A549 (cell line): ENCODE measurements around the gene CLPX. TPM values are rescaled to one million over a fixed set of nuclear protein-coding genes. Genes with fewer than 3 reads are reported as not detected.

Experiments
- ATAC-seq, 2 experiments: fragments of 200-7000 bp in 1 of 2; fragments of >200 bp in 1 of 2; cut with Nextera tagmentation in 1 of 2; cut with Tn5 transposase in 1 of 2; 3 replicates each; pipeline versions ENCODE4 v1.8.0 to v1.9.1; 2018 to 2020; ENCODE audit warnings: mild to moderate bottlenecking in 1 of 2, moderate library complexity in 1 of 2
- CTCF ChIA-PET: fragments of 300-600 bp; sonication (Branson Sonifier 250); formaldehyde crosslinking; extraction: SDS; loops from one replicate; lab custom pipeline; 2021; ENCODE audit warnings: antibody characterized with exemption, inconsistent platforms; lab: Yijun Ruan, JAX
- POLR2A ChIA-PET: fragments of 350-600 bp; formaldehyde crosslinking; extraction: SDS; loops from one replicate; lab custom pipeline; 2021; ENCODE audit warnings: antibody characterized with exemption, inconsistent platforms; lab: Yijun Ruan, JAX
- DNase-seq, 2 experiments: peaks; one replicate each; pipeline versions ENCODE4 v3.0.0 to v3.0.0-alpha.2; 2011 to 2016; ENCODE audit warnings: low read depth in 1 of 2, low spot score in 1 of 2
- FAIRE-seq: peaks from 2 replicates; lab custom pipeline; 2011; peaks lifted over from hg19 to GRCh38; lab: Jason Lieb, UNC
- H3K27ac ChIP-seq, 2 experiments: fragments of >200 bp; sonication (Bioruptor Twin); formaldehyde crosslinking; 3 replicates each; pipeline ENCODE4 v1.5.1; 2016 to 2017
- H3K4me1 ChIP-seq: fragments of >200 bp; sonication (Bioruptor Twin); formaldehyde crosslinking; 3 replicates; pipeline ENCODE4 v1.6.1; 2016
- H3K4me2 ChIP-seq: fragments of >200 bp; sonication (Bioruptor Twin); formaldehyde crosslinking; 3 replicates; pipeline ENCODE4 v1.6.1; 2016
- H3K4me3 ChIP-seq: fragments of >200 bp; sonication (Bioruptor Twin); formaldehyde crosslinking; 3 replicates; pipeline ENCODE4 v1.5.1; 2016
- H3K9me3 ChIP-seq: fragments of >200 bp; sonication (Bioruptor Twin); formaldehyde crosslinking; 3 replicates; pipeline ENCODE4 v1.6.1; 2016
- BHLHE40 ChIP-seq: IDR thresholded peaks from 2 replicates; pipeline ENCODE4 v1.6.1; 2012; ENCODE audit warnings: low read depth, low read length, inconsistent platforms
- CHD2 ChIP-seq: fragments of 150-350 bp; IDR thresholded peaks from 2 replicates; pipeline ENCODE4 v1.6.1; 2014; ENCODE audit warnings: low read length; ENCODE audit not compliant: partially characterized antibody
- CHD4 ChIP-seq: fragments of 200-600 bp; sonication (generic); IDR thresholded peaks from 2 replicates; pipeline ENCODE4 v1.6.1; 2016; ENCODE audit warnings: antibody characterized with exemption, mild to moderate bottlenecking, borderline replicate concordance
- FOSB ChIP-seq: fragments of 250-450 bp; sonication (Bioruptor Pico); IDR thresholded peaks from 2 replicates; pipeline ENCODE4 v1.5.0; 2020; ENCODE audit warnings: mild to moderate bottlenecking, moderate library complexity
- JUN ChIP-seq, 2 experiments: fragments of >200 bp; sonication (Bioruptor Twin); formaldehyde crosslinking; IDR thresholded peaks; 2 replicates in 1 of 2; 3 replicates in 1 of 2; pipeline ENCODE4 v1.6.1; 2016 to 2017
- JUNB ChIP-seq: fragments of >200 bp; sonication (Bioruptor Twin); formaldehyde crosslinking; IDR thresholded peaks from 2 replicates; pipeline ENCODE4 v1.6.1; 2016
- MAFK ChIP-seq: fragments of 450-650 bp; IDR thresholded peaks from 2 replicates; pipeline ENCODE4 v1.6.1; 2014; ENCODE audit not compliant: partially characterized antibody
- MYC ChIP-seq: IDR thresholded peaks from 2 replicates; pipeline ENCODE4 v1.6.1; 2012; ENCODE audit warnings: mild to moderate bottlenecking, inconsistent platforms, low read length, improper control_type of control experiment, borderline replicate concordance
- NPAS2 ChIP-seq: fragments of 250-450 bp; sonication (Bioruptor Pico); IDR thresholded peaks from 2 replicates; pipeline ENCODE4 v1.8.0; 2022; ENCODE audit warnings: mild to moderate bottlenecking, moderate library complexity, borderline replicate concordance
- NR3C1 ChIP-seq: fragments of >200 bp; sonication (Bioruptor Twin); formaldehyde crosslinking; IDR thresholded peaks from 3 replicates; pipeline ENCODE4 v1.6.1; 2017
- RAD21 ChIP-seq, 2 experiments: fragments of >200 bp in 1 of 2; sonication (Bioruptor Twin) in 1 of 2; formaldehyde crosslinking in 1 of 2; IDR thresholded peaks in 1 of 2; conservative IDR thresholded peaks in 1 of 2; 2 replicates in 1 of 2; 3 replicates in 1 of 2; pipeline ENCODE4 v1.6.1; 2012 to 2018; ENCODE audit warnings: inconsistent platforms in 1 of 2
- RNF2 ChIP-seq: fragments of 200-600 bp; sonication (generic); IDR thresholded peaks from 2 replicates; pipeline ENCODE4 v1.6.1; 2016; ENCODE audit warnings: low read depth, mild to moderate bottlenecking, antibody characterized with exemption, moderate library complexity, borderline replicate concordance
- TFCP2L1 ChIP-seq: fragments of 250-450 bp; sonication (Bioruptor Pico); IDR thresholded peaks from 2 replicates; pipeline ENCODE4 v1.5.0; 2021; ENCODE audit warnings: mild to moderate bottlenecking
- TP53 ChIP-seq: fragments of 250-450 bp; sonication (Bioruptor Pico); IDR thresholded peaks from 2 replicates; pipeline ENCODE4 v1.5.0; 2021; ENCODE audit warnings: mild to moderate bottlenecking, moderate library complexity
- ZC3H11A ChIP-seq: fragments of 450-650 bp; IDR thresholded peaks from 2 replicates; pipeline ENCODE4 v1.6.1; 2014; ENCODE audit warnings: antibody characterized with exemption, mild to moderate bottlenecking
- ZNF302 ChIP-seq: fragments of 250-450 bp; sonication (Bioruptor Pico); IDR thresholded peaks from 2 replicates; pipeline ENCODE4 v1.9.0; 2021; ENCODE audit warnings: inconsistent platforms, mild to moderate bottlenecking, moderate library complexity
- ZSCAN20 ChIP-seq: fragments of 250-450 bp; sonication (Bioruptor Pico); IDR thresholded peaks from 2 replicates; pipeline ENCODE4 v1.8.0; 2022; ENCODE audit warnings: mild to moderate bottlenecking, moderate library complexity
- WGBS: methylation state at CpG from one replicate; pipeline ENCODE4 v1.1.6; 2017; ENCODE audit errors: missing lambda C conversion rate; 5-methylcytosine and 5-hydroxymethylcytosine counted together
- polyA plus RNA-seq, 4 experiments: library from polyadenylated mRNA; depleted of rRNA in 3 of 4; stranded (reverse); fragments of >200 nt; fragmentation: RNase III in 1 of 4; extraction: RNeasy Plus Mini Kit Qiagen cat#74134 plus additional on column Dnase treatment in 1 of 4; gene quantifications; 2 replicates in 3 of 4; 3 replicates in 1 of 4; pipeline ENCODE4 v1.2.3, GENCODE V29; 2011 to 2017
- TF ChIP-seq, protein P1 (sequence below): IDR thresholded peaks from 2 replicates; pipeline ENCODE4 v1.6.1; 2012; ENCODE audit warnings: low read depth, borderline replicate concordance
- TF ChIP-seq, protein P2 (sequence below): fragments of 250-450 bp; sonication (Bioruptor Pico); IDR thresholded peaks from 2 replicates; pipeline ENCODE4 v1.5.0; 2020; ENCODE audit warnings: low read depth, mild to moderate bottlenecking, moderate library complexity
- TF ChIP-seq, protein P3 (sequence below): IDR thresholded peaks from 2 replicates; pipeline ENCODE4 v1.6.1; 2012
- TF ChIP-seq, protein P4 (sequence below): fragments of 200-600 bp; sonication (generic); IDR thresholded peaks from 2 replicates; pipeline ENCODE4 v1.6.1; 2016; ENCODE audit warnings: antibody characterized with exemption, mild to moderate bottlenecking, moderate library complexity
- TF ChIP-seq, protein P5 (sequence below): fragments of 450-650 bp; IDR thresholded peaks from 2 replicates; pipeline ENCODE4 v1.6.1; 2014; ENCODE audit warnings: antibody characterized with exemption

The CLPX gene
- polyA plus RNA-seq, 2 of the 4 experiments (the other 2 are of a cell fraction), result 55.4 to 113 TPM

DNA sequence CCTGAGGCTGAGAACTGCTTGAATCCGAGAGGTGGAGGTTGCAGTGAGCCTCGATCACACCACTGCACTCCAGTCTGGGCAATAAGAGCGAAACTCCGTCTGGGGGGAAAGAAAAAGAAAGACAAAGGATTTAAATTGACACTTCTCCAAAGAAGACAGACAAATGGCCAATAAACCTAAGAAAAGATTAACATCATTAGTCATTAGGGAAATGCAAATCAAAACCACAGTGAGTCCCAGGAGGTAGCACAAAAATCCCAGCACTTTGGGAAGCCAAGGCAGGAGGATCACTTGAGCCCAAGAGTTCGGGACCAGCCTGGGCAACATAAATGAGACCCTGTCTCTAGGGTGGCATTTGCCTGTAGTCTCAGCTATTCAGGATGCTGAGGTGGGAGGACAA lies 12.6 kb downstream of the CLPX start:
- Histone ChIP-seq H3K4me1 (peaks cover 43% of the 10 kb centered on the region), H3K9me3 (no peaks in the 10 kb centered on the region), H3K4me3 (no peak overlapping the region), H3K27ac (peak overlapping the region in 1 of 2 experiments; percentile 78; a peak in 3 of 6 replicates), H3K4me2 (no peak overlapping the region)
- CTCF ChIA-PET, result interaction anchor here (0.6 to 1.6 kb wide), 4 partner anchors 20 to 364 kb away, joined by 3 to 6 read pairs (median 3); no protein-coding TSS in a partner anchor
- POLR2A ChIA-PET, result interaction anchor here (2.0 kb wide), 1 partner anchor 13 kb away, joined by 9 read pairs; the partner anchor contains the start of gene CLPX
- no peak for DNase-seq
- ATAC-seq, result no peak
- no peak for FAIRE-seq
- TF ChIP-seq RAD21 (conservative IDR thresholded peaks at IDR 0.05 in 1 of 2, IDR thresholded peaks at IDR 0.05 in 1 of 2), result no peak
- TF ChIP-seq, protein P1, sequence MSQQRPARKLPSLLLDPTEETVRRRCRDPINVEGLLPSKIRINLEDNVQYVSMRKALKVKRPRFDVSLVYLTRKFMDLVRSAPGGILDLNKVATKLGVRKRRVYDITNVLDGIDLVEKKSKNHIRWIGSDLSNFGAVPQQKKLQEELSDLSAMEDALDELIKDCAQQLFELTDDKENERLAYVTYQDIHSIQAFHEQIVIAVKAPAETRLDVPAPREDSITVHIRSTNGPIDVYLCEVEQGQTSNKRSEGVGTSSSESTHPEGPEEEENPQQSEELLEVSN, result no peak
- TF ChIP-seq, protein P2, sequence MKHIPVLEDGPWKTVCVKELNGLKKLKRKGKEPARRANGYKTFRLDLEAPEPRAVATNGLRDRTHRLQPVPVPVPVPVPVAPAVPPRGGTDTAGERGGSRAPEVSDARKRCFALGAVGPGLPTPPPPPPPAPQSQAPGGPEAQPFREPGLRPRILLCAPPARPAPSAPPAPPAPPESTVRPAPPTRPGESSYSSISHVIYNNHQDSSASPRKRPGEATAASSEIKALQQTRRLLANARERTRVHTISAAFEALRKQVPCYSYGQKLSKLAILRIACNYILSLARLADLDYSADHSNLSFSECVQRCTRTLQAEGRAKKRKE, result no peak
- WGBS, result 94% methylated on average over 5 of the region's 5 CpGs

DNA sequence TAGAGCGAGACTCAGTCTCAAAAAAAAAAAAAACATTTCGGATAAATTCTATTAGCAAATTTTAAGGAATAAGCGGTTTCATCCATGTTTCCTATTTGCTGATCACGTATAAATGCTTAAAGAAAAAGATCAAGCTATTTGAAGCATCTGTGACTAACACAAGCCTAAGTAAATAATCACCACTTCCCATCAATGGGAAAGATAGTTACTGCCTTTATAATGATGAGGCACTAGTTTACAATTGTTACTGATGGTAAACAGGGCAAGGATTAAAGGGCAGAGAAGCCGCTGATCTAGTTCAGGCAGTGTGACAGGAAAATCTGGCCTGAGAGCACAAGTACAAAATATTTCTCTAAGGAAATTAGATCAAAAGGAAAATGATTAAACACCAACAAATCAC lies 13.7 kb downstream of the CLPX start:
- H3K4me3 ChIP-seq, result no peak overlapping the region
- 65% methylated on average over 5 of the region's 5 CpGs for WGBS
- peak in 1 of 2 experiments; percentile 39 for DNase-seq
- TF ChIP-seq CHD2 (no peak), RNF2 (no peak), TP53 (no peak), ZC3H11A (no peak), MYC (no peak), MAFK (peak; percentile 62), ZSCAN20 (CRISPR knock-in tag) (no peak)
- TF ChIP-seq, protein P3, sequence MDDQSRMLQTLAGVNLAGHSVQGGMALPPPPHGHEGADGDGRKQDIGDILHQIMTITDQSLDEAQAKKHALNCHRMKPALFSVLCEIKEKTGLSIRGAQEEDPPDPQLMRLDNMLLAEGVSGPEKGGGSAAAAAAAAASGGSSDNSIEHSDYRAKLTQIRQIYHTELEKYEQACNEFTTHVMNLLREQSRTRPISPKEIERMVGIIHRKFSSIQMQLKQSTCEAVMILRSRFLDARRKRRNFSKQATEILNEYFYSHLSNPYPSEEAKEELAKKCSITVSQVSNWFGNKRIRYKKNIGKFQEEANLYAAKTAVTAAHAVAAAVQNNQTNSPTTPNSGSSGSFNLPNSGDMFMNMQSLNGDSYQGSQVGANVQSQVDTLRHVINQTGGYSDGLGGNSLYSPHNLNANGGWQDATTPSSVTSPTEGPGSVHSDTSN, result no peak
- TF ChIP-seq, all 56 proteins: peak for 1
- H3K4me2 ChIP-seq, result peak overlapping the region; percentile 39; the same call in 2 of the 3 replicates
- H3K27ac ChIP-seq, result no peak overlapping the region
- ChIA-PET POLR2A (interaction anchor here (1.0 to 2.0 kb wide), 2 partner anchors 14 to 116 kb away, joined by 3 to 9 read pairs; partner anchors contain the start of genes CLPX and PARP16), CTCF (no interaction called here)
- FAIRE-seq (peak; percentile 13), ATAC-seq (no peak)
- no peaks in the 10 kb centered on the region for H3K9me3 ChIP-seq
- H3K4me1 ChIP-seq, result peaks cover 41% of the 10 kb centered on the region

DNA sequence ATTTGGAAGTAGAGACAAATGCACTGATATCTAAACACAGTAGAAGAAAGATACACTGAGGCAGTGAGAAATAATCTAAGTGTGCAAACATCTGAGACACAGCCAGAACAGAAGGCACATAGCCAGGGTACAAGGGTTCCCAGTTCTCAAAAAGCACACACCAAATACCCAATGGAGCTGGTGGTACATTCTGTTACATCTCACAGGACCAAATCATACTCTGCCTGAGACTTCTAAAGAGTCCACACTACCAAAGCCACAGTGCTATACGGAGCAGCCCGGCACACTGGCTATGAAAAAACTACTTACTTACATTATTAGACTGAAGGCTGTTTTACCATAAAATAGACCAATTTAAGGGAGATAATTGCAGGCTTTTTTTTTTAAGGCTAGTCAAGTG lies 19.3 kb downstream of the CLPX start:
- CTCF ChIA-PET, result interaction anchor here (0.7 to 1.5 kb wide), 3 partner anchors 79 to 1537 kb away, joined by 3 to 4 read pairs (median 3); no protein-coding TSS in a partner anchor
- POLR2A ChIA-PET, result no interaction called here
- Histone ChIP-seq H3K27ac (no peak overlapping the region), H3K4me3 (no peak overlapping the region), H3K4me1 (no peaks in the 10 kb centered on the region), H3K9me3 (no peaks in the 10 kb centered on the region), H3K4me2 (no peak overlapping the region)
- TF ChIP-seq BHLHE40 (no peak), CHD2 (no peak), NR3C1 (no peak), JUNB (no peak), RNF2 (no peak), RAD21 (conservative IDR thresholded peaks at IDR 0.05 in 1 of 2, IDR thresholded peaks at IDR 0.05 in 1 of 2) (no peak), NPAS2 (no peak), ZNF302 (CRISPR knock-in tag) (no peak), JUN (IDR thresholded peaks at IDR 0.05) (no peak), CHD4 (no peak), TFCP2L1 (CRISPR knock-in tag) (no peak), FOSB (no peak)
- TF ChIP-seq, protein P4, sequence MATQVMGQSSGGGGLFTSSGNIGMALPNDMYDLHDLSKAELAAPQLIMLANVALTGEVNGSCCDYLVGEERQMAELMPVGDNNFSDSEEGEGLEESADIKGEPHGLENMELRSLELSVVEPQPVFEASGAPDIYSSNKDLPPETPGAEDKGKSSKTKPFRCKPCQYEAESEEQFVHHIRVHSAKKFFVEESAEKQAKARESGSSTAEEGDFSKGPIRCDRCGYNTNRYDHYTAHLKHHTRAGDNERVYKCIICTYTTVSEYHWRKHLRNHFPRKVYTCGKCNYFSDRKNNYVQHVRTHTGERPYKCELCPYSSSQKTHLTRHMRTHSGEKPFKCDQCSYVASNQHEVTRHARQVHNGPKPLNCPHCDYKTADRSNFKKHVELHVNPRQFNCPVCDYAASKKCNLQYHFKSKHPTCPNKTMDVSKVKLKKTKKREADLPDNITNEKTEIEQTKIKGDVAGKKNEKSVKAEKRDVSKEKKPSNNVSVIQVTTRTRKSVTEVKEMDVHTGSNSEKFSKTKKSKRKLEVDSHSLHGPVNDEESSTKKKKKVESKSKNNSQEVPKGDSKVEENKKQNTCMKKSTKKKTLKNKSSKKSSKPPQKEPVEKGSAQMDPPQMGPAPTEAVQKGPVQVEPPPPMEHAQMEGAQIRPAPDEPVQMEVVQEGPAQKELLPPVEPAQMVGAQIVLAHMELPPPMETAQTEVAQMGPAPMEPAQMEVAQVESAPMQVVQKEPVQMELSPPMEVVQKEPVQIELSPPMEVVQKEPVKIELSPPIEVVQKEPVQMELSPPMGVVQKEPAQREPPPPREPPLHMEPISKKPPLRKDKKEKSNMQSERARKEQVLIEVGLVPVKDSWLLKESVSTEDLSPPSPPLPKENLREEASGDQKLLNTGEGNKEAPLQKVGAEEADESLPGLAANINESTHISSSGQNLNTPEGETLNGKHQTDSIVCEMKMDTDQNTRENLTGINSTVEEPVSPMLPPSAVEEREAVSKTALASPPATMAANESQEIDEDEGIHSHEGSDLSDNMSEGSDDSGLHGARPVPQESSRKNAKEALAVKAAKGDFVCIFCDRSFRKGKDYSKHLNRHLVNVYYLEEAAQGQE, result no peak
- TF ChIP-seq, protein P1, result no peak
- TF ChIP-seq, protein P5, sequence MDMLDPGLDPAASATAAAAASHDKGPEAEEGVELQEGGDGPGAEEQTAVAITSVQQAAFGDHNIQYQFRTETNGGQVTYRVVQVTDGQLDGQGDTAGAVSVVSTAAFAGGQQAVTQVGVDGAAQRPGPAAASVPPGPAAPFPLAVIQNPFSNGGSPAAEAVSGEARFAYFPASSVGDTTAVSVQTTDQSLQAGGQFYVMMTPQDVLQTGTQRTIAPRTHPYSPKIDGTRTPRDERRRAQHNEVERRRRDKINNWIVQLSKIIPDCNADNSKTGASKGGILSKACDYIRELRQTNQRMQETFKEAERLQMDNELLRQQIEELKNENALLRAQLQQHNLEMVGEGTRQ, result no peak
- ATAC-seq (no peak; a peak in 1 of 6 replicates), DNase-seq (no peak), FAIRE-seq (no peak)
- WGBS, result 93% methylated on average over 2 of the region's 2 CpGs
